IMR-90 (cell line): ENCODE measurements around the gene QSOX2. TPM values are rescaled to one million over a fixed set of nuclear protein-coding genes. Genes with fewer than 3 reads are reported as not detected.

Experiments
- ATAC-seq: fragments of 200-7000 bp; cut with Tn5 transposase; 2 replicates; pipeline ENCODE4 v1.9.1; 2020; ENCODE audit warnings: low read depth, mild to moderate bottlenecking, moderate library complexity
- BruUV-seq: library from RNA; stranded (reverse); fragments of 400-500 nt; replicated peaks from 2 replicates; lab custom pipeline; 2021; lab: Mats Ljungman, UMichigan
- CTCF ChIA-PET: fragments of 300-600 bp; formaldehyde crosslinking; extraction: SDS; loops from one replicate; lab custom pipeline; 2021; ENCODE audit warnings: antibody characterized with exemption; lab: Yijun Ruan, JAX
- POLR2A ChIA-PET: fragments of 300-600 bp; sonication (Branson Sonifier 250); formaldehyde crosslinking; loops from one replicate; lab custom pipeline; 2022; ENCODE audit warnings: antibody characterized with exemption; ENCODE audit not compliant: unreplicated experiment; lab: Charles Lee
- DNase-seq: peaks from one replicate; pipeline ENCODE4 v3.0.0; 2013
- H2AFZ ChIP-seq: replicated peaks from 2 replicates; pipeline ENCODE3; 2013; ENCODE audit warnings: low read length, mild to moderate bottlenecking; ENCODE audit not compliant: poor library complexity
- H2AK5ac ChIP-seq: 2 replicates; pipeline ENCODE4 v1.6.1; 2013; ENCODE audit warnings: low read depth, low read length, inconsistent platforms
- H2AK9ac ChIP-seq: replicated peaks from 2 replicates; pipeline ENCODE3; 2013; ENCODE audit warnings: mild to moderate bottlenecking, low read depth, low read length, moderate library complexity; ENCODE audit not compliant: poor library complexity
- H2BK120ac ChIP-seq: 2 replicates; pipeline ENCODE4 v1.6.1; 2013; ENCODE audit warnings: low read depth, low read length, inconsistent platforms
- H2BK15ac ChIP-seq: 3 replicates; pipeline ENCODE4 v1.6.1; 2013; ENCODE audit warnings: low read depth, low read length, inconsistent platforms
- H2BK20ac ChIP-seq: 2 replicates; pipeline ENCODE4 v1.6.1; 2013; ENCODE audit warnings: low read depth, mild to moderate bottlenecking, inconsistent platforms, low read length, moderate library complexity
- H2BK5ac ChIP-seq: 2 replicates; pipeline ENCODE4 v1.6.1; 2013; ENCODE audit warnings: mild to moderate bottlenecking, low read depth, low read length, inconsistent platforms; ENCODE audit not compliant: poor library complexity, severe bottlenecking
- H3K14ac ChIP-seq: replicated peaks from 2 replicates; pipeline ENCODE4 v1.6.1; 2013; ENCODE audit warnings: low read depth, low read length, inconsistent platforms
- H3K18ac ChIP-seq: 2 replicates; pipeline ENCODE4 v1.6.1; 2013; ENCODE audit warnings: low read depth, low read length, control low read depth
- H3K23ac ChIP-seq: 2 replicates; pipeline ENCODE4 v1.6.1; 2013; ENCODE audit warnings: low read depth, low read length, inconsistent platforms
- H3K27ac ChIP-seq: 2 replicates; pipeline ENCODE4 v1.5.1; 2013; ENCODE audit warnings: mild to moderate bottlenecking, control low read depth, low read length; ENCODE audit not compliant: insufficient read depth
- H3K27me3 ChIP-seq: 2 replicates; pipeline ENCODE4 v1.6.1; 2013; ENCODE audit warnings: low read length; ENCODE audit not compliant: control insufficient read depth, insufficient read depth
- H3K36me3 ChIP-seq: 2 replicates; pipeline ENCODE4 v1.6.1; 2013; ENCODE audit warnings: low read length, mixed read lengths; ENCODE audit not compliant: control insufficient read depth, insufficient read depth
- H3K4ac ChIP-seq: 2 replicates; pipeline ENCODE4 v1.6.1; 2013; ENCODE audit warnings: low read depth, low read length, inconsistent platforms
- H3K4me1 ChIP-seq: 2 replicates; pipeline ENCODE4 v1.6.1; 2013; ENCODE audit warnings: low read length, mixed read lengths; ENCODE audit not compliant: control insufficient read depth, insufficient read depth
- H3K4me2 ChIP-seq: 2 replicates; pipeline ENCODE4 v1.6.1; 2013; ENCODE audit warnings: low read depth, mild to moderate bottlenecking, control low read depth, low read length, moderate library complexity
- H3K4me3 ChIP-seq: 2 replicates; pipeline ENCODE4 v1.5.1; 2013; ENCODE audit warnings: low read depth, mild to moderate bottlenecking, control low read depth, low read length, moderate library complexity; ENCODE audit not compliant: insufficient read depth
- H3K56ac ChIP-seq: 2 replicates; pipeline ENCODE4 v1.6.1; 2013; ENCODE audit warnings: low read length, inconsistent platforms; ENCODE audit not compliant: insufficient read depth; ENCODE audit errors: extremely low read depth
- H3K79me1 ChIP-seq, 2 experiments: 2 replicates each; pipeline ENCODE4 v1.6.1; 2013; ENCODE audit warnings: low read length in 2 of 2, inconsistent platforms in 1 of 2, low read depth in 1 of 2
- H3K9ac ChIP-seq: 2 replicates; pipeline ENCODE4 v1.6.1; 2013; ENCODE audit warnings: low read depth, low read length, control low read depth
- H3K9me1 ChIP-seq: 2 replicates; pipeline ENCODE4 v1.6.1; 2013; ENCODE audit warnings: low read length, inconsistent platforms; ENCODE audit not compliant: insufficient read depth
- H3K9me3 ChIP-seq: 2 replicates; pipeline ENCODE4 v1.6.1; 2013; ENCODE audit warnings: low read length; ENCODE audit not compliant: control insufficient read depth, insufficient read depth
- H4K20me1 ChIP-seq: 2 replicates; pipeline ENCODE4 v1.6.1; 2013; ENCODE audit warnings: low read length, inconsistent platforms; ENCODE audit not compliant: insufficient read depth
- H4K5ac ChIP-seq: 2 replicates; pipeline ENCODE4 v1.6.1; 2013; ENCODE audit warnings: mild to moderate bottlenecking, low read depth, low read length, control low read depth
- H4K8ac ChIP-seq, 2 experiments: 2 replicates each; pipeline ENCODE4 v1.6.1; 2013; ENCODE audit warnings: low read depth in 2 of 2, low read length in 2 of 2, control low read depth in 1 of 2, inconsistent platforms in 1 of 2
- H4K91ac ChIP-seq: 2 replicates; pipeline ENCODE4 v1.6.1; 2013; ENCODE audit warnings: low read depth, low read length, inconsistent platforms; ENCODE audit not compliant: insufficient read depth
- CHD1 ChIP-seq: IDR thresholded peaks from 2 replicates; pipeline ENCODE4 v1.6.1; 2012; ENCODE audit warnings: low read depth, low read length, improper control_type of control experiment
- FOS ChIP-seq: fragments of 150-350 bp; IDR thresholded peaks from 2 replicates; pipeline ENCODE4 v1.6.1; 2016; ENCODE audit warnings: low read depth, low read length
- NFE2L2 ChIP-seq: fragments of 150-350 bp; IDR thresholded peaks from 2 replicates; pipeline ENCODE4 v1.6.1; 2016; ENCODE audit warnings: low read depth, mild to moderate bottlenecking, low read length
- RAD21 ChIP-seq: IDR thresholded peaks from 2 replicates; pipeline ENCODE4 v1.6.1; 2012; ENCODE audit warnings: low read length, improper control_type of control experiment
- RCOR1 ChIP-seq: IDR thresholded peaks from 2 replicates; pipeline ENCODE4 v1.6.1; 2012; ENCODE audit warnings: mild to moderate bottlenecking, low read length, improper control_type of control experiment; ENCODE audit not compliant: insufficient replicate concordance
- RFX5 ChIP-seq: IDR thresholded peaks from 2 replicates; pipeline ENCODE4 v1.8.0; 2012; ENCODE audit warnings: low read depth, mild to moderate bottlenecking, low read length, moderate library complexity
- USF2 ChIP-seq: fragments of 150-350 bp; IDR thresholded peaks from 2 replicates; pipeline ENCODE4 v1.6.1; 2017; ENCODE audit warnings: mild to moderate bottlenecking, antibody characterized with exemption, low read length, low read depth
- WGBS, 2 experiments: methylation state at CpG; one replicate each; pipeline versions ENCODE4 v1.1.5 to v1.1.7; 2013; ENCODE audit warnings: missing lambda C conversion rate in 2 of 2; ENCODE audit not compliant: insufficient read length in 1 of 2; ENCODE audit errors: extremely low coverage in 2 of 2; 5-methylcytosine and 5-hydroxymethylcytosine counted together
- dilution Hi-C: fragments of 300-500 bp; cut with HindIII; formaldehyde crosslinking; loops from one replicate; pipeline ENCODE4 v1.14.3; 2018; ENCODE audit warnings: low sequenced_read_pairs; ENCODE audit not compliant: unreplicated experiment
- in situ Hi-C: fragments of 300-500 bp; cut with MboI; formaldehyde crosslinking; loops from 3 replicates; pipeline ENCODE4 v1.14.3; 2019; ENCODE audit warnings: low sequenced_read_pairs, inconsistent platforms, mixed read lengths
- intact Hi-C: fragments of 100-400 bp; cut with micrococcal nuclease; formaldehyde crosslinking; loops from 2 replicates; pipeline ENCODE4 v1.10.0; 2022
- polyA plus RNA-seq, 3 experiments: library from polyadenylated mRNA; depleted of rRNA; stranded (reverse); fragments of >200 nt; gene quantifications; 2 replicates each; pipeline ENCODE4 v1.2.3, GENCODE V29; 2012; ENCODE audit warnings: low replicate concordance in 1 of 3
- total RNA-seq: library from RNA; depleted of rRNA; stranded (reverse); fragments of >200 nt; gene quantifications from 2 replicates; pipeline ENCODE4 v1.2.3, GENCODE V29; 2012

QSOX2 gene
- total and polyA plus RNA-seq, 2 of the 4 experiments (the other 2 are of a cell fraction), result 5.9 to 12.9 TPM

- no peak overlapping the region for H2BK15ac ChIP-seq
- DNase-seq (no peak), ATAC-seq (no peak)
- no peak overlapping the region for H3K4me3 ChIP-seq
- H2BK5ac ChIP-seq, result no peak overlapping the region
- 45% methylated on average over 7 of the region's 16 CpGs; no CpG with 5 or more reads in 1 of the 2 experiments for WGBS, 2 experiments
- no peak overlapping the region for H3K23ac ChIP-seq
- H3K9me1 ChIP-seq, result no peaks in the 10 kb centered on the region
- H2BK20ac ChIP-seq, result no peak overlapping the region
- no peak overlapping the region for H3K56ac ChIP-seq
- no peak overlapping the region for H3K9ac ChIP-seq
- H3K36me3 ChIP-seq, result no peaks in the 10 kb centered on the region
- no peak overlapping the region for H2AFZ ChIP-seq
- no peak overlapping the region for H3K14ac ChIP-seq
- H4K20me1 ChIP-seq, result no peaks in the 10 kb centered on the region
- intact Hi-C loops, result no loop called here
- dilution Hi-C loops, result no loop called here
- no peaks in the 10 kb centered on the region for H3K79me1 ChIP-seq
- H3K27ac ChIP-seq, result no peak overlapping the region
- H3K4me2 ChIP-seq, result no peak overlapping the region
- H4K5ac ChIP-seq, result no peak overlapping the region
- H3K4me1 ChIP-seq, result no peaks in the 10 kb centered on the region
- no peak for TF ChIP-seq USF2
- no peak for TF ChIP-seq FOS
- TF ChIP-seq RCOR1, result no peak
- no peak for TF ChIP-seq CHD1
- no peak for TF ChIP-seq RFX5
- TF ChIP-seq NFE2L2, result no peak
- no peak for TF ChIP-seq RAD21
- no peak overlapping the region for H2BK120ac ChIP-seq
- no peak overlapping the region for H4K8ac ChIP-seq
- H3K4ac ChIP-seq, result no peak overlapping the region
- ChIA-PET CTCF (interaction anchor here (0.7 to 1.0 kb wide), 3 partner anchors 27 to 98 kb away, joined by 3 read pairs; no protein-coding TSS in a partner anchor), POLR2A (no interaction called here)
- H2AK9ac ChIP-seq, result no peak overlapping the region
- BruUV-seq, result no TSS peak
- H3K9me3 ChIP-seq, result no peaks in the 10 kb centered on the region
- H4K91ac ChIP-seq, result no peak overlapping the region
- in situ Hi-C loops, result no loop called here
- peaks cover 54% of the 10 kb centered on the region for H3K27me3 ChIP-seq
- no peak overlapping the region for H3K18ac ChIP-seq
- no peak overlapping the region for H2AK5ac ChIP-seq
Measured at GRCh38 chr9:136171009-136171800, 74.4 kb downstream of the QSOX2 start.
